C4-2B (cell line): ENCODE measurements around the gene NKX2-2.

Experiments
- ZFX ChIP-seq: fragments of 450-650 bp; IDR thresholded peaks from 2 replicates; pipeline ENCODE4 v1.6.1; 2017
- TF ChIP-seq, protein P1 (sequence below): fragments of 450-650 bp; conservative IDR thresholded peaks from 2 replicates; pipeline ENCODE4 v1.5.1; 2017; ENCODE audit warnings: mild to moderate bottlenecking

DNA sequence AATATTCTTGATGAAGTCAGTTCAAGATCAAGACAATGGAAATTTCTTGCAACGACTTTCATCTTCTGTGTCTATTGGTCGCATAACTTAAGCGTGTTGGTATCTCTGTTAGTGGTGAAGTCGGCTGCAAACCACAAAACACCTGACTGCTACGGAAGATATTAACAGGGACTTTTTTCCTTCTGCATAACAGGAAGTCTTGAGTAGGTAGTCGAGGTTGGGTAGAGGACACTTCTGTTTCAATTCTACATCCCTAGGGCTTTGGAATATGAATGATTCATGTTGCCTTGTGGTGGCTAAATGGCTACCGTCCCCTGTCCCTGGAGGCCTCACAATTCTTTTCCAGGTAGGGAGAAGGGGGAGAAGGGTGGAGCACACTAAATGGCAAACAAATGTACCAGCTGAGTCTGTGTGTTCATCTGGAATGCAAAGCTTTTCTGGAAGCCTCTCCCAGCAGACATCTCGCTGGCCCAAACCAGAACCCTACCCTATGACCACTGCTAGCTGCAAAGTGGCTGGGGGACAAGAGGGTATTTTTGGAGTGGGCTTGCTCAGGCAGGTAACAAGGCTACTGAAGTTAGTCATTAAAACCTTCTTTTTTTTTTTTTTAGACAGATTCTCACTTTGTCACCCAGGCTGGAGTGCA is 34.6 kb upstream of the NKX2-2 start:
- TF ChIP-seq, protein P1, sequence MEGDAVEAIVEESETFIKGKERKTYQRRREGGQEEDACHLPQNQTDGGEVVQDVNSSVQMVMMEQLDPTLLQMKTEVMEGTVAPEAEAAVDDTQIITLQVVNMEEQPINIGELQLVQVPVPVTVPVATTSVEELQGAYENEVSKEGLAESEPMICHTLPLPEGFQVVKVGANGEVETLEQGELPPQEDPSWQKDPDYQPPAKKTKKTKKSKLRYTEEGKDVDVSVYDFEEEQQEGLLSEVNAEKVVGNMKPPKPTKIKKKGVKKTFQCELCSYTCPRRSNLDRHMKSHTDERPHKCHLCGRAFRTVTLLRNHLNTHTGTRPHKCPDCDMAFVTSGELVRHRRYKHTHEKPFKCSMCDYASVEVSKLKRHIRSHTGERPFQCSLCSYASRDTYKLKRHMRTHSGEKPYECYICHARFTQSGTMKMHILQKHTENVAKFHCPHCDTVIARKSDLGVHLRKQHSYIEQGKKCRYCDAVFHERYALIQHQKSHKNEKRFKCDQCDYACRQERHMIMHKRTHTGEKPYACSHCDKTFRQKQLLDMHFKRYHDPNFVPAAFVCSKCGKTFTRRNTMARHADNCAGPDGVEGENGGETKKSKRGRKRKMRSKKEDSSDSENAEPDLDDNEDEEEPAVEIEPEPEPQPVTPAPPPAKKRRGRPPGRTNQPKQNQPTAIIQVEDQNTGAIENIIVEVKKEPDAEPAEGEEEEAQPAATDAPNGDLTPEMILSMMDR: no peak
- TF ChIP-seq ZFX: no peak
